ENCODE data around the gene EFCAB9. TPM values are rescaled to one million over a fixed set of nuclear protein-coding genes. Genes with fewer than 3 reads are reported as not detected.

EFCAB9 gene
- total RNA-seq, 1 experiment from 2014 or later: not detected

GRCh38 chr5:172219296-172219695 is 25.3 kb downstream of the EFCAB9 start:
- Histone ChIP-seq H4K91ac (ENCODE audit: insufficient read length, low read depth, low read length) (no peak overlapping the region), H3K27me3 (ENCODE audit: insufficient read depth, low read length) (no peaks in the 10 kb centered on the region), H2AK5ac (ENCODE audit: insufficient read length, low read length) (no peak overlapping the region), H4K20me1 (ENCODE audit: control insufficient read depth, insufficient read depth, insufficient read length) (no peaks in the 10 kb centered on the region), H3K14ac (ENCODE audit: insufficient read depth, low read length) (no peak overlapping the region), H2BK20ac (ENCODE audit: low read depth, low read length, poor library complexity, severe bottlenecking) (no peak overlapping the region), H3K56ac (ENCODE audit: insufficient read length, low read depth, low read length) (no peak overlapping the region), H3K9ac (ENCODE audit: extremely low read depth, insufficient read length, low read length) (no peak overlapping the region), H3K27ac (ENCODE audit: insufficient read length, low read depth, low read length) (no peak overlapping the region), H3K4me1 (ENCODE audit: insufficient read depth, low read length) (no peaks in the 10 kb centered on the region), H2BK12ac (ENCODE audit: insufficient read length, low read depth, low read length) (no peak overlapping the region), H2BK15ac (ENCODE audit: low read depth, low read length) (no peak overlapping the region), H2AFZ (ENCODE audit: low read length) (no peak overlapping the region), H3K23me2 (ENCODE audit: insufficient read length, low read depth, low read length, poor library complexity, severe bottlenecking) (no peaks in the 10 kb centered on the region), H3K18ac (ENCODE audit: insufficient read length, low read depth, low read length) (no peak overlapping the region), H3K79me1 (ENCODE audit: insufficient read depth, low read depth, low read length, poor library complexity, severe bottlenecking) (peaks cover 7% of the 10 kb centered on the region), H3K4ac (ENCODE audit: low read depth, low read length) (no peak overlapping the region), H3K23ac (ENCODE audit: insufficient read length, low read depth, low read length) (no peak overlapping the region), H3K9me3 (ENCODE audit: control insufficient read depth, low read depth, low read length) (no peaks in the 10 kb centered on the region), H3T11ph (ENCODE audit: low read length) (no peak overlapping the region), H3K79me2 (ENCODE audit: insufficient read depth, low read length) (peaks cover 2% of the 10 kb centered on the region; the same call in 1 of the 2 replicates), H3K4me2 (ENCODE audit: insufficient read depth, insufficient read length, low read length) (no peak overlapping the region), H2BK120ac (ENCODE audit: low read depth, low read length, poor library complexity, severe bottlenecking) (no peak overlapping the region), H4K5ac (ENCODE audit: insufficient read length, low read depth, low read length) (no peak overlapping the region), H4K8ac (replicated peaks; ENCODE audit: insufficient read length, low read depth, low read length) (no peak overlapping the region), H2BK5ac (ENCODE audit: insufficient read length, low read length) (no peak overlapping the region)
- no peaks in the 10 kb centered on the region for H3K9me3 Mint-ChIP-seq
- TF ChIP-seq, protein P1, sequence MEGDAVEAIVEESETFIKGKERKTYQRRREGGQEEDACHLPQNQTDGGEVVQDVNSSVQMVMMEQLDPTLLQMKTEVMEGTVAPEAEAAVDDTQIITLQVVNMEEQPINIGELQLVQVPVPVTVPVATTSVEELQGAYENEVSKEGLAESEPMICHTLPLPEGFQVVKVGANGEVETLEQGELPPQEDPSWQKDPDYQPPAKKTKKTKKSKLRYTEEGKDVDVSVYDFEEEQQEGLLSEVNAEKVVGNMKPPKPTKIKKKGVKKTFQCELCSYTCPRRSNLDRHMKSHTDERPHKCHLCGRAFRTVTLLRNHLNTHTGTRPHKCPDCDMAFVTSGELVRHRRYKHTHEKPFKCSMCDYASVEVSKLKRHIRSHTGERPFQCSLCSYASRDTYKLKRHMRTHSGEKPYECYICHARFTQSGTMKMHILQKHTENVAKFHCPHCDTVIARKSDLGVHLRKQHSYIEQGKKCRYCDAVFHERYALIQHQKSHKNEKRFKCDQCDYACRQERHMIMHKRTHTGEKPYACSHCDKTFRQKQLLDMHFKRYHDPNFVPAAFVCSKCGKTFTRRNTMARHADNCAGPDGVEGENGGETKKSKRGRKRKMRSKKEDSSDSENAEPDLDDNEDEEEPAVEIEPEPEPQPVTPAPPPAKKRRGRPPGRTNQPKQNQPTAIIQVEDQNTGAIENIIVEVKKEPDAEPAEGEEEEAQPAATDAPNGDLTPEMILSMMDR (conservative IDR thresholded peaks at IDR 0.05): no peak
- no peak for DNase-seq
- H3K4me1 Mint-ChIP-seq: 0 out of 4 replicates have a peak, but pooled peaks cover 0 to 2% of the 10 kb centered on the region in 2 experiments
- H3K27ac Mint-ChIP-seq: no peak overlapping the region
- H3K36me3 Mint-ChIP-seq (ENCODE audit: insufficient read depth in 1 of 3, low read depth in 3 of 3): peaks cover 23 to 78% (median 74%) of the 10 kb centered on the region in 3 experiments
- no CpG with 5 or more reads among the region's 2 CpGs for WGBS (ENCODE audit: extremely low coverage, insufficient read length, low lambda C conversion rate)
- no peaks in the 10 kb centered on the region for H3K27me3 Mint-ChIP-seq (ENCODE audit: low read depth)
- no peak overlapping the region for H3K4me3 Mint-ChIP-seq

All from H9 (cell line).